Measurements from ENCODE around the gene BRD7.

- TF ChIP-seq POLR2AphosphoS5 (IDR thresholded peaks at IDR 0.05; ENCODE audit: low read depth, low read length), result no peak
- no peak for TF ChIP-seq CTCF (IDR thresholded peaks at IDR 0.05)
- no peak for TF ChIP-seq REST (IDR thresholded peaks at IDR 0.05; ENCODE audit: insufficient read depth in 1 of 2, low read depth in 2 of 2, low read length in 1 of 2)
- no peak for TF ChIP-seq SIN3A (IDR thresholded peaks at IDR 0.05; ENCODE audit: borderline replicate concordance, insufficient read depth, low read depth, low read length)
- no peak for TF ChIP-seq TCF7L2 (IDR thresholded peaks at IDR 0.05; ENCODE audit: low read depth, low read length)
Observed at GRCh38 chr16:50278251-50278650, 90.5 kb downstream of the BRD7 start.
